ENCODE measurements around the gene PAPPA.

The PAPPA gene

DNA sequence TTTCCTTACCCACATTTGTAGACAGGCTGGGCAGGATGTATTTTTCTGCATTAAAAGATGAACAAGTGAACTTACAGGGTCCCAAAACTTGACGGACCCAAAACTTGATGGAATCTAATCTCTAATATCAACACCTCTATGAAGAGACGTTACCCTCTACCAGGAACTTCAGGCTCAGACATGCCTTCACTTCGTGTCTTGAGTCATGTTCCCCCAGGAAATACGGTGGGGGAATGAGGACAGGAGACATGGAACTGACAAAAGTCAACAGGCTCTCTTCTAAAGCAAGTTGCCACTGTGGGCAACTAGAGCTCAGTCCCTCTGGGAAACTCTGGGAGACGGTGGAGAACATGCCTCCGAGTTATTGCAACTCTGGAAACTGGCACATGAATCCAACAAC lies 196.1 kb downstream of the PAPPA start:
- DNase-seq (ENCODE audit: low spot score) = no peak

DNA sequence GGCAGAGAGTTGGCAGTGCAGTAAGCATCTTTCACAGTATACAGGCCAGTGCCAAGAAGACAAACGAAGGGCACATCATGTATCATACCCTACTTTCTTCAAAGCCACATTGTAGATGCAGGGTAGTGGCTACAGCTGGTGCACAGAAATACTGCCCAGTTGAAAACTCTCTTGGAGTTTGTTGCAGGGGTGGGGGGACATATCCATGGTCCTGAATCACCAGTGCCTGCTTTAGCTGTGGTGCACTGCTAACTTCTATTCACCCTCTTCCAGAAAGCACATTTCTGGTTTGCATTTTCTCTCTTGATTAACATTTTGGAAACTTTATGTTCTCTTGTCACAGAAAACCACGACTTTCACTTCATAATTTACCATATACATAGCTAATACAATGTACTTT lies 196.6 kb downstream of the PAPPA start:
- no peak for DNase-seq (ENCODE audit: low spot score)

DNA sequence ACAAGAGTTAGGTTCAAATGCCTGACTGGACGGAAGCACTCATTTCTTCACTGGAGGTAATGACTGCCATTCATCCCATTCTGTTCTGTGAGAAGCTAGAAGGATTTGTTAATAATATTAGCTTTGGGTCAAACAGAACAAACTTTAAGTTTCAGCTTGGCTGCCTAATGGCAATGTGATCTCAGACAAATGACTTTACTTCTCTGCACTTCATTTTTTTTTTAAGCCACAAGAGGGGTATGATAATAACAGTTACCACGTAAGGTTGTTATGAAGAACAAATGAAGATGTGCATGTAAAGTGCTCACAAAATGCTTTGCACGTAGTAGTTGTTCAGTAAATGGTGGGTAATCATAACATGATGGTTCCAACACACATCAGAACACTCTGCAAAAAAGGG lies 199.4 kb downstream of the PAPPA start:
- no peak for DNase-seq (ENCODE audit: low spot score)

DNA sequence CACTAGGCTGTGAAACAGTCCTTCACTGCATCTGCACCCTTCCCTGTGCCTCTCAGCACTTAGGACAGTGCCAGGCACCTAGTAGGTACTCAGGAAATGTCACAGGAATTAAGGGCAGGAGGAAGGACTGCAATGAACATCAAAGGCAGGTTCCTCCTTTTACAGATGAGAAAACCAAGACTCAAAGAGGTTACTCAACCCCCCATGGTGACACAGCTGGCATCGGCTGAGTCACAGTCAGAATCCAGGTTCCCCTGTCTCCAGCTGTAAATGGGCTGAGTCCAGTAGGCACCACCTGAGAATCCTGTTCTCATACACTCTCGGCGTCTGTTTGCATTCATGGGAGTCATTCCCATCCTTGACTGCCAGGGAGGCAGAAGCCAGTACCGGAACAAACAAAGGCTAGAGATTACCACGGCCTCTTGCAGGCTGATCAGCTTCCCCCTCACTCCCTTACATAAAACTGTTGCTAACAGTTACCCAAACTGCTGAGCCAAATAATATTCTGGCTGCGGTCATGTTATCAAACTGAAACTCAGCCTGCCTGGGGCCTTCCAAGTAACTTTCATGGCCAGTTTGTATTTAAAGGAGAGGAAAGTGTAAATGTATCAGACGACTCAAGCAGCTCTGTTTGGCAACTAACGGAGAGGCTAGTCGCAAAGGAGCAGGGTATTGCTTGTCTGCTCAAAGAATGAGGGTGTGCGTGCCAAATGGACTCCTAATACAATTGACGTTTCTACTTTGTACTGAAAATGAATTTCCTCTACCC lies 201.7 kb downstream of the PAPPA start:
- no peak for DNase-seq (ENCODE audit: low spot score)

DNA sequence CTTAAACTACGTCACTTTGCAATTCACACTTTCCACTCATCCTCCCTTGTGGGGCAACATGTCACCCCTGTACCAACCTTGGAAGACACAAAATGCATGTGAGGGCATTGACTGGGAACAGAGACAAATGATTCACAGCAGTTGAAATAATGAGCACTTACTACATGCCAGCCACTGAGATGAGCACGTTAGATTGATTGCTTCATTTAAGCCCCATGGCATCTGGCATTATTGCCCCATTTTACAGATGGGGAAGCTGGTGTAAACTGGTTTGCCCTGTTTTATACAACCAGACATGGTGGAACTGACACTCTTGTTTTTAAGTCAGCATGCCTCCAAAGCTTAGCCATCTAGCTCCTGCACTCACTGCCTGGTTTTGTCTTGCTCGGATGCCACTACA lies 204.7 kb downstream of the PAPPA start:
- no peak for DNase-seq (ENCODE audit: low spot score)

DNA sequence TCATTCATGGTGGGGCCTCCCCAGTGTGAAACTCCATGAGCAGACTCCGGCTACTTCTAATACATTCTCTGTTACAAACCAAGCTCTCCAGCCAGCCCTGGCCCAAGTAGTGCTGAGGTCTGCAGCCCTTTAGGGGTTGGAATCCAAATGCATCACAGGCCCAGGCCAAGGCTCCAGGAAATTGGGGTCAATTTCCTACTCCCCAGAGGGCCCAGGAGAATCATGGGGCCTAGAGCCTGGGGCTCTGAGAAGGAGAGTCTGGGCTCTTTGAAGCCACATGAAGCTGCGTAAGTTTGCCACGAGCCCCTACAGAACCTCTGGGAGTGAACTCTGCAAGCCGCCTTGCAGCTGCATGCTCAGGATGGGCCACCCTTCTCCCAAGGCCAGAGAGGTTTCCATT lies 206.4 kb downstream of the PAPPA start:
- DNase-seq (ENCODE audit: low spot score) = no peak

DNA sequence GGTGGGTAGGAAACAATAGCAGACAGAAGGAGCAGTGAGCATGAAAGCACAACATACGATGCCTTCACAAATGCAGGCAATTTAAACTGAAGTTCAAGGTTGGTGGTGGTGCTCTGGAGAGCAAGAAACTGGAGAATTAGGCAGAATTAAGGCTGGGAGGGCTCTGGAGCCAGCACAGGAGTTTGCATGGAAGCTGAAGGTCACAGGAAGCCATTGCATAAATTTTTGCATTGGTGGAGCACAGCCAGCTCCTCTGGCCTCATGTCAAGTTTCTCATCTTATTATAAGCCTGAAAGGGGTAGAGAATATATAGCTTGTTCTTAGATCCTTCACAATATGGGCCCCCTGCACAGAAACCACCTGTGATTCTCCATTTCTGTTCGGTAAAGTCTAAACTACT lies 207.4 kb downstream of the PAPPA start:
- DNase-seq (ENCODE audit: low spot score) = no peak

DNA sequence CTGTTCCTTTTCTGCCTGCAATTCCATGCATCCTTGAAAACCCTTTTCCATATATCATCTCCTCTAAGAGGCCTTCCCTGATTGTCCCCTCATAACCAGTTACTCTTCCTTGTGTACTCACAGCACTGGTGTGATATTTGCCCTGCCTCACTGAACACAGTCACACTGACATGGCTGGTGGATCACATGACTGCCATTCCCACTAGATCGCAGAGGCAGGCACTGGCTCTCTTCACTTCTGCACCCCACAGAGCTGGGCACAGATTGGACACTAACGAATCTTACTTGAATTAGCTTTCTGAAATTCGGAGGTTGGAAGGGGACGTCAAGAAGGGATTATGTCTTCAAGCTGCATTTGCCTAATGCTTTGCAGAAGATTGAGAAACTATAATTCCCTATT lies 208.0 kb downstream of the PAPPA start:
- no peak for DNase-seq (ENCODE audit: low spot score)

DNA sequence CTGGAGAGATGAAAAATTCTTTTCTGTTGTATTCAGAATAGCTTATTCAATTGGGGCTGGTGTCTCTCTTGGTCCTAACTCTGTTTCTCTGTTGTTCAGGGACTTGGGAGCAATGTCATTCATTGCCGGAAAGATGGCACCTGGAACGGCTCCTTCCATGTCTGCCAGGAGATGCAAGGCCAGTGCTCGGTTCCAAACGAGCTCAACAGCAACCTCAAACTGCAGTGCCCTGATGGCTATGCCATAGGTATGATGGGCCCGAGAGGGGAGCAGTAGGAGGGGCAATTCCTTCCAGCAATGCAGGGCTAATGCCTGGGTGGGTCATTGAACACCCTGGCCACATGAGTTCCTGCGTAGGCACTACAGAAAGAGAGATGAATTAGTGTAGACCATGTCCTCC lies 208.9 kb downstream of the PAPPA start:
- DNase-seq (ENCODE audit: low spot score) = no peak

DNA sequence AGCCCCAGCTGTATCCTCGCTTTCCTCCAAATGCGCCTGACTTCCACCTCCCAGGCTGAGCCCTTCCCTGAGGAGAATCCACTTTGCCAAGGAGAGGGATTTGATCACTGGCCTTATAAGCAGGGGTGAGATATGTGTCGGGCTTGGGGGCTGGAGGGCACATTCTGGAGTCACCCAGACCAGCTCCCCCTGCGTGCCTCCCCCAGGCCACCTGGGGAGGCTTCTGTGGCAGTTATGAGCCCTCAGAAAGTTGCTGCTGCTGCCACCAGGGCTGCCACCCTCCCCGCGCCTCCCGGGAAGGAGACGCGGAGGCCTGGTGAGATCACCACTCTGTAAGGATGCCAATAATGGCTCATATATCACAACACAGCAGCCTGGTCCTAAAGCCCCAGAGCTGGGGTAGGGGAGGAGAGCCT lies 211.5 kb downstream of the PAPPA start:
- DNase-seq (ENCODE audit: low spot score) = peak; percentile 72

DNA sequence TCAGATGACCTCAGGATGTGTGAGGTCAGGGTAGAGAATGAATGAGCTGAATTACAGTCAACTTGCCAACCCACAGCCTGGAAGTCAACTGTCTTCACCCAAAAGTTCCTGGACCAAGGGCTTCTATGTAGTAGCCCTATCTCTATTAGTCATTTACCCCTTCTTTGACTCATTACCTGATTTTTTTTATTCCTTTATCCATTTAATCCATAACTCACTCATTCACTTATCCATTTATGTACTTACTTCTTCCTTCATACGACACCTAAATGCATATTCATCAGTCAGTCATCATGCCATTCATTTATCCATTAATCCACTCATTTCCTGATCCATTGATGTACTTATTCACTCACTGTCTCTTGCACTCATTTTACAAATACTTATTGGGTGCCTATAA lies 212.7 kb downstream of the PAPPA start:
- no peak for DNase-seq (ENCODE audit: low spot score)

DNA sequence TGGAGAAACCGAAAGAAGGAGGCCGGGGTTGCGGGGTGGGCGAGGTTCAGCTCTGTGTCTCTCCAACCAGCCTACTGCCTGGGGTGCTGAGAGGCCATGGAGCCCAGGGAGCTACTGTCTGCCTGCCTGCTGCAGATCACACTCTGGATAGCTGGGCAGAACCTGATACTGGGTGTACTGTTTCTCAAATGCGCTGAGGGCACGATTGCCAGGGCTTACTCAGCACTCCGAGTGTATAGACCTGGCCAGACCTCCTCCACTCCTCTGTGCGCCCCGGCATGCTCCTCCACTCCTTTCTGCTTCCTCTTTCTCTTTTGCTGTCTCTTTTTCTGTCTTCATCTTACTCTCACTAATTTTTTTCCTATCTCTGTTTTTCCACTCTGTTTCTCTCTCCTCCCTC lies 215.1 kb downstream of the PAPPA start:
- DNase-seq (ENCODE audit: low spot score) = no peak

DNA sequence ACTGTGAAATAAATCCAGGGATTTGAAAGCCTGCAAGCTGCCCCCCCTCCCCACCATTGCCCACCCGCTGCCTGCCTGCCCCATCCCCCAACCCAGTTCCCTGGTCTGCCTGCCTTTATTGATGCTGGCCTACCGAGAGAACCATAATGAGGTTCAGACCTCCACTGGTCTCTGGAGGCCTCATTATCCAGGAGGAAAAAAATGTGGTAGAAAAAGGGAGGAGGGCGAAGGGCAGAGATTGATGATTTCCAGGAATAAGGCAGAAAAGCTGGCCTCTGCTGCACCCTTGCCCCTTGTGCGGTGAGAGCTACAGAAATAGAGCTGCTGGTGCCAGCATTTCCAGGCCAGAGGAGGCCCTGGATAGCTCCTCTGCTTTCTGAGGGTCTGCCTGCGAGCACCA lies 216.1 kb downstream of the PAPPA start:
- DNase-seq (ENCODE audit: low spot score) = no peak

DNA sequence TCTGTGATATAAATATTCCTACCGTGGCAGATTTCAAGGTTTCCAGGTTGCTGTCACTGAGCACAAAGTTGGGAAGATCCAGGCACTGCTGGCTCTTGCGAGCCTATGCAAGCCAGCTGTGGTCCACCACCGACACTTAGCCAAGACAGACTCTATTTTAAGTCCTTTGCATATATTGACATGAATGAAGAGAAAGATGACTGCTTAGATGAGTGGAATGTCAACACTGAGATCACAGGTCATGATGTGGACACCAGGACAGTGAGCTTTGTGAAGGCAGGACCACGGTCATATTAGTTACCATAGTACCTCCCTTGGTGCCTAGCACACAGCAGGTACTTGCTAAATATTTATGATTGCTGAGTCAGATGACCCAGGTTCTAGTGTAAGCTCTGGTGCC lies 217.0 kb downstream of the PAPPA start:
- DNase-seq (ENCODE audit: low spot score) = no peak

DNA sequence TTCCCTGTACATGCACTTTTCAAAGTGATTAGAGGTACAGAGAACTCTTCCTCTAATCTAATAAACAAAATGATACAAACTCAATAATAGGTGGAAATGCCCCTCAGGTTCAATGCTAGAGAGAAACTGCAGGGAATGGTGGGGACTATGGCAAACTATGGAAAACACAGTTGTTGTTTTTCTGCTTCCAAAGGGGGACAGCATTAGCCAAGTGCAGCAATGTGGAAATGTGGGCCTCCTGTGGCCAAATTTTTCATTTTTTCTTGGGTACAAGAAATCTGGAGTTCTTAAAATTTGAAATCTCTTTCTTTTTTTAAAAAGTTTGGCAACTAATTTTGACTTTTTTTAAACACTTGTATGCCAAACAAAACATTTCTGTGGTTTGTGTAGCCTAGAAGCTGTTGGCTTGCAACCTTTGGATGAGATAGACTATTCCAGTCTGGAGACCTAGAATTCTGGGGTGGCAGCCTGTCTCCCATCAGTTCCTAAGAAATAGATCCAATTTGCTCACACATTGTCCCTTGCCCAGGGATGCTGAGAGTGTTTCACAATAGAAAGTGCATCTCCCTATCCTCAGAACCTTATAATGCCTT lies 218.6 kb downstream of the PAPPA start:
- DNase-seq (ENCODE audit: low spot score) = no peak

DNA sequence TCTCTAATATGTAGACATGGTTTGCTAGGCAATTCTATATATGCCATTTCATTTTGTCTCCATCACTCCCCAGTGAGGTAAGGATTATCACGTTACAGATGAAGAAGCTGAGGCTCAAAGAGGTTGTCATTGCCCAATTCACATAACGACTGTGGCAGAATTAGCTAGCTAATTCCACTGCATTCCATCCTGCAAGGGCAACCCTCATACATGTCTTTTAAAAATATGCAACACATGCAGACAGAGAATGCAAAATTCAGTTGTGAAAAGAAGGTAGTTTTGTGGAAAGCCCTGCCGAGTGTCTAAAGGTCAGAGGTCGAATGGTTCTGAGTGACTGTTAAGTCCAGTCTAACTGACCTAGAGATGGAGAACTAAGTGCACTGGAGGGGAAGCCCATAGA lies 219.2 kb downstream of the PAPPA start:
- DNase-seq (ENCODE audit: low spot score) = no peak

DNA sequence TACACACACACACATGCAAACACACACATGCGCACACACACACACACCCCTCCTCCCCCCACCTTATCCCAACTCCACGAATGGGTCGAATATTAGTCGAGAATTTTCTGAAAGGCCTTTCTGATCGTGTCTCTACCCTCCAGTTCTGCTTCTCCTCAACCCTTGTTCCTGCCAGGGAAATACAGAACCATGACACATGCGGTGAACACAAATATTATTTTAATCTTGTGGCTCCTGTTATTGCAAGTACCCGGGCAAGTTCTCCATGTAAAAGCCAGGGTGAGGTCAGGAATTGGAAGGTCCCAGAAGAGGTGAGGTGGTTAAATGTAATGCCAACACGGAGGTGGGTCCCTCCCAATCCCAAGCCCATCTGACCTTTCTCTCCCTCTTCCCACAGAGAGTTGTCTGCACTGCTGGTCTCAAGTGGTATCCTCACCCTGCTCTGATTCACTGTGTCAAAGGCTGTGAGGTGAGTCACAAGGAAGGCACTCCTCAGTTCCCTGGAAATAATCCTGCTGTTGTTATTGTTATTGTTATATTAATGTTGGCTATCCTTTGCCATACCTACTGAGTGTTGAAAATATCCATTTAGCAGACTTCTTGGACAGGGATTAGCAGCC lies 223.7 kb downstream of the PAPPA start:
- no peak for DNase-seq (ENCODE audit: low spot score)

DNA sequence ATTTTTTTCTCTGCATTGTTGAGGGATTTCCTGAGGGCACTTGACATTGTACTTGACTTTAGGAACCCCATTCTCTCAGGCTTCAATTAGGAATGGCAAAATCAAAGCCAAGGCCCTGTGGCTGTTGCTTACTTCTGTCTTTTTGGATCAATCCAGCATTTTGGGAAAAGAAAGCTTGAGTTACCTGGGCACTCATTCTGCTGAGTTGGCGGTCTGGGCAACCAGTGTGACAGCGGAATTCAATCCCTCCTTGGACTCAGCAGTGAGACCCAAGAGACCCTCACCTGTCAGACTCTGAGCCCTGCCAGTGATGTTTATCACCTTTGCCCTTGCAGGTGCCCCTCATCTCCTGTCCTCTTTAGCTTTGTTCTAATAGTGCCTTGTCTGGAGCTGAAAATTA lies 225.3 kb downstream of the PAPPA start:
- no peak for DNase-seq (ENCODE audit: low spot score)

DNA sequence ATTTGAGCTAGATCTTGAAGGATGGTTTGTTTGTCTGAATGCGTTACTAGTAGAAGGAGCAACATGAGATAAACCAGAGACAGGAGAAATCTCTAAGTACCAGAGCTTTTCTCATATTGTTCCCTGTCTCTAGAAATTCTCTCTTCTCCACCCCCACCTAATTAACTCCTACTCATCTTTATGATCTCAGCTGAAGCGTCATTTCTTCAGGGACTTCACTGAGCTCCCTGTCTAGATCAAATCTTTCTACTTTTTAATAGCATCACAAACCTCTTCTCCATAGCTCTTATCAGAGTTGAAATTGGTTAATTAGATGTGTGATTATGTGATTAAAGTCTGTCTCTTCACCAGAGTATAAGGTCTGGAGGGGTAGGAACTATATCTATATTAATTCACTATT lies 226.2 kb downstream of the PAPPA start:
- no peak for DNase-seq (ENCODE audit: low spot score)

DNA sequence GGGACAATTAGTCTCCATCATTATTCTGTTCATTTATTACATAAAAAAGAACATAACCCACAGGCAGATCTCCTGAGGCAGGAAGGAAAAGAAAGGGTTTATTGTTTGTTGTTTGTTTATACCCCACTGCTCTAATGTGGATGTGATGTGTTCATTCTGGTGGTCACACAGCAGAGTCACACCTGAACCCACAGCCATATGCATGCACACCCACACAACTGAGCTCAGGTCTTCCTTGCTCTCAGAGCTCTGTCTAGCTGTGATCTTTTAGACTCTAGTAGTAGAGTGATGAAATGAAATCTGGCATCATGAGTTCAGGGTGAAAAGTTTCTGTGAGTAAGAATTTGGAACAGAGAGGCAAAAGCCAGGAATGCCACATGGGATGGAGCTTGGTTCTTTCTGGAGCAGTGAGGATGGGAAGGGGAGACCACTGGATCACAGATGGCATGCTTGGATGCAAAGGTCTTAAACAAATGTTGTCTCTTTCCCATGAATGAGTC lies 227.0 kb downstream of the PAPPA start:
- DNase-seq (ENCODE audit: low spot score) = no peak

DNA sequence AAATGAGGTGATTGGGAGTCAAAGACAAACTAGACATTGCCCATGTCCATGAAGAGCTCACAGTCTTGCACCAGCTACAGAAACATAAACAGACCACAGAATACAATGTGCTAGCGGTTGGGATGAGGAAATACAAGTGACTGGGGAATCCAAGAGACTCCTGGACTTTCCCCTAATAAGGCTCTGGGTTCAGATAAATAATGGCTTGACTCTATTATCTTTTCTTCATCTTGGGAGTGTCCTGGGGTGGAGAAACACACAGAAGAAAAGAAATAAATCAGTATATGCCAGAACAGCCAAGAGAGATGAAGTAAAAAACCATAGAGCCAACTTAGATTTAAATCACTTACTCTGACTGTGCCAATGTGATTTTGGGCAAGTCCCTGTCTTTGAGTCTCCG lies 227.8 kb downstream of the PAPPA start:
- DNase-seq (ENCODE audit: low spot score) = no peak

DNA sequence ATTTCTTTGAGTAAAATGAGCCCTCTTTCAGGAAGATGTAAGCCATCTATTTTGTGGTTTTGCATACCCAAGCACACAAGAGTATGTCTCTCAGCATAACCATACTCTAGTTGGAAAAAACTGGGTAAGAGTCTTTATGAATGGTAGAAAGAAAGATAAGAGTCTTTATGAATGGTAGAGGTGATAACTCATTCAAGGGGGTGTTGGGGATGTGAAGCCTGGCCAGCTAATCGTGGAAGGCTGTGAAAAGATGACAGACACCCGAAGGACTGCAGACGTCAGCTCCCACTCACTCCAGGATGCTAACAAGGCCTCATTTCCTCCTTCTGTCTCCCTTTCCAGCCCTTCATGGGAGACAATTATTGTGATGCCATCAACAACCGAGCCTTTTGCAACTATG lies 228.5 kb downstream of the PAPPA start:
- DNase-seq (ENCODE audit: low spot score) = no peak

DNA sequence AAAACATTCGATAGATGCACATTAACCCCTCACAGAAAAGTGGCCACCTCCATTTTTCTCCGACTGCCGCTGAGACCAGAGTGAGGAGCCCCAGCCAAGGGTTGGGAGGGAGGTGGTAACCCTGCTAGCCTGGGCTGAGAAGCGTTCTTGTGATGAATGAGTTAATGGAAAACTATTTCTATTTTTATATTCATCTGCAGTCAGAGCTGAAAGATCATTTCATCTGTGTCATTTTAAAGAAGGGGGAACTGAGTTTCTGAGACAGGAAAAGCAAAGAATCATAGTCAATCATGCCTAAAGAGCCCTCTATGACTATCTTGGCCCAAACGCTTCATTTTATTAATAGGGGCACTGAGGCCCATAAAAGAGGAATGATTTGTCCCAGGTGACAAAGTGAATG lies 229.5 kb downstream of the PAPPA start:
- DNase-seq (ENCODE audit: low spot score) = no peak

DNA sequence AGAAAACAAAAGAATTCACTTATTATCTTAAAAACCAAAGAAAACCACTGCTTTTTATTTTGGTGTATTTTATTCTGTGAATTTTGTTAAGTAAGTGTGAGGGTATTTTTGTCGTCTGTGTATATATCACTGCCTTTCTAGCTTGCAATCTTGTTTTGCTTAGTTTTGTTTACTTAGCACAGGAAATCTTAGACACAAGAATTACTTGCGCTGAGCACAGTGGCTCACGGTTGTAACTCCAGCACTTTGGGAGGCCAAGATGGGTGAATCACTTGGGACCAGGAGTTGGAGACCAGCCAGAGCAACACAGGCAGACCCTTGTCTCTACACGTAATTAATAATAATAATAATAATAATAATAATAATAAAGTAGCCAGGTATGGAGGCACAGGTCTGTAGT lies 230.3 kb downstream of the PAPPA start:
- DNase-seq (ENCODE audit: low spot score) = no peak
